Left kidney (tissue), 2 donors: ENCODE measurements around the gene BYSL. TPM values are rescaled to one million over a fixed set of nuclear protein-coding genes. Genes with fewer than 3 reads are reported as not detected.

Source experiments
- DNase-seq: peaks from one replicate; pipeline ENCODE4 v3.0.0-alpha.2; 2013
- polyA plus RNA-seq: library from polyadenylated mRNA; unstranded; fragments of 120-200 nt; gene quantifications from one replicate; pipeline ENCODE4 v1.2.1, GENCODE V29; 2013; ENCODE audit not compliant: insufficient read length

The BYSL gene
- polyA plus RNA-seq, 1 donor: 26.5 TPM

DNA sequence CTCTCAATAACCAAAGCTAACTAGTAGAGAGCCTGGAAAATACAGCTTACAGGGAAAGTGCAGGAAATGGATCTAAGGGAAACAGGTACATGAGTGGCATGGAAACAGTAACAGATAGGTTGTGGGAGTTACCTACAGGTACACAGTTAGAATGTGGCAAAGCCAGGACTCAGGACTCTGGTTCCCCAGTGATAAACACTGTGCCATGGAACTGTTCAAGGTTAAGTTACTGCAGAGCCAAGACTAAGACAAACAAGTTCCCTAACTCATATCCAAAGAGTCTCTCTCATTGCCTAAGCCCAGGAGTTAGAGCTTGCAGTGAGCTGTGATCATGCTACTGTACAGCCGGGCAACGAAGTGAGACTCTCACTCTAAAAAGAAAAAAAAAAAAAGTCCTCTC is 7.0 kb upstream of the BYSL start:
- DNase-seq: no peak

GRCh38 chr6:41914869-41915530 is 6.3 kb upstream of the BYSL start:
- no peak for DNase-seq

GRCh38 chr6:41917528-41917927 is 3.8 kb upstream of the BYSL start:
- DNase-seq: no peak

DNA sequence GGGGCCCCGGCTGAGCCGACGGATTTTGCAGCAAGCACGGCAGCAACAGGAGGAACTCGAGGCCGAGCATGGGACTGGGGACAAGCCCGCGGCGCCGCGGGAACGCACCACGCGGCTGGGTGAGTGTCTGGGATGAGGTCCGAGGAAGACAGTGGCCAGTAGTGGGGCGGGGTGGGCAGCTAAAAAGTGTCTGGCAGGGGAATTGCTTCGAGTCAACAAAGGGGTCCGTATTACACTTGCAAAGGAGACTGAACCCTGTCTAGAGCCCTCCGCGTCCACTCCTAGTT is 356 bp downstream of the BYSL start:
- no peak for DNase-seq

GRCh38 chr6:41922154-41922553 is 855 bp downstream of the BYSL start:
- DNase-seq: no peak

DNA sequence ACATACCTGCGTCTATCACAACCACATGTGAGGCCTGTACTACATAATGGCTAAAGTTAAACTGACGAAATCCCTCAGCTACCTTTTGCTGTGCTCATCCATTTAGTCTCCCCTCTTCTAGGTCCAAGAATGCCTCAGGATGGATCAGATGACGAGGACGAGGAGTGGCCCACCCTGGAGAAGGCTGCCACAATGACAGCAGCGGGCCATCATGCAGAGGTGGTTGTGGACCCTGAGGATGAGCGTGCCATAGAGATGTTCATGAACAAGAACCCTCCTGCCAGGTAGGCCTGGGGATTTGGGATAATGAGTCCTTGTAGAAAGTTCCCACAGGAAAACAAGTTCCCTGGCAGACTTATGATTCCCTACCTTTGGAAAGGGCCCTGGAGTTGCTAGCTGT is 6.0 kb downstream of the BYSL start:
- DNase-seq: no peak

DNA sequence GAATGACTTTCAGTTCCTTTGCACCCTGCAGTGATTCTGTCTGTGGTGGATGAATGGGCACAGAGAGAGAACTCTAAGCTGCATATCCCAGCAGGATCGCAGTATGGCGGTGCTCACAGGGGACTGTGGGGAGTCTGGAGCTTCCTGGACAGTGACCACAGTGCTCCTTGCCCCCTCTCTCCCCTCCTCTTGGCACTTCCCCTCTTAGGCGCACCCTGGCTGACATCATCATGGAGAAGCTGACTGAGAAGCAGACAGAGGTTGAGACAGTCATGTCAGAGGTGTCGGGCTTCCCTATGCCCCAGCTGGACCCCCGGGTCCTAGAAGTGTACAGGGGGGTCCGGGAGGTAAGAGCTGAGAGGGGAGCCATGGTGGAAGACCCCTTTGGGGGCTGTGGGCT is 8.6 kb downstream of the BYSL start:
- DNase-seq: no peak

DNA sequence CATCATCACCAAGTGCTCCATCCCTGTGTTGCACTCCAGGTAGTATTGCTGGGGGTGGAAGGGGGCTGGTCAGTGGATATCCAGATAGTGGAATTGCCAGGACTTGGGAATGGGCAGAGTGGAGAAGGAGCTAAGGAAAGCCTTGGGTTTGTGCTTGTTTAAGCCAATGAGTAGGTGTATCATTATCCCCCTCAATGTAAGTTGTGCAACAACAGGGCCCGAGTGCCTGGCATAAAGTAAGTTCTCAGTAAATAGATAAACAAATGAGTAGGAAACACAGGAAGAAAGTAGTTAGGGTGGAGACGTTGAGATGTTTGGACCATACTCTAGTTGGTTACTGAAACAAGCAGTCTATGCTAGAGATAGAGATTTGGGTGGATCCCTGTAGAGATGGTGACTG is 10.5 kb downstream of the BYSL start:
- no peak for DNase-seq

- no peak for DNase-seq
Measured at GRCh38 chr6:41932378-41932777, 11.1 kb downstream of the BYSL start.

- no peak for DNase-seq
Measured at GRCh38 chr6:41934278-41935192, 13.2 kb downstream of the BYSL start.

- DNase-seq: no peak
Measured at GRCh38 chr6:41935193-41935574, 13.9 kb downstream of the BYSL start.

DNA sequence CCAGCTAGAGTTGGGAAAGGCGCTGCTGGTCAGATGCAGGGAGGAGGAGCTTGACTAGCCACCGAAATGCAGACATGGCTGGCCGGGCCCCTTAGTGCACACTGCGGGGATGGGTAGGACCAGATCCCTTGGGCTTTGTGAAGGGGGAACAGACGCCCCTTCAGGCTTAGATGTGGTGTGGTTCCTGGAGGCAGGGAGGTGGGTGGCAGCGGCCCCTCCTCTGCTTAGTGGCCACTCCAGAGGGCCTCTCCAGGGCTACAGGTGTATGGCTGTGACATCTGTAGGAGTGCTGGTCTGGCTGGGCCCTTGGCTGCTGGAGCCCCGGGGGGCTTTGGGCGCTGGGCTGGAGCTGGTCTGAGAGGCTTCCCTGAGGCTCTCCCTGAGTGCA is 14.4 kb downstream of the BYSL start:
- DNase-seq: no peak

DNA sequence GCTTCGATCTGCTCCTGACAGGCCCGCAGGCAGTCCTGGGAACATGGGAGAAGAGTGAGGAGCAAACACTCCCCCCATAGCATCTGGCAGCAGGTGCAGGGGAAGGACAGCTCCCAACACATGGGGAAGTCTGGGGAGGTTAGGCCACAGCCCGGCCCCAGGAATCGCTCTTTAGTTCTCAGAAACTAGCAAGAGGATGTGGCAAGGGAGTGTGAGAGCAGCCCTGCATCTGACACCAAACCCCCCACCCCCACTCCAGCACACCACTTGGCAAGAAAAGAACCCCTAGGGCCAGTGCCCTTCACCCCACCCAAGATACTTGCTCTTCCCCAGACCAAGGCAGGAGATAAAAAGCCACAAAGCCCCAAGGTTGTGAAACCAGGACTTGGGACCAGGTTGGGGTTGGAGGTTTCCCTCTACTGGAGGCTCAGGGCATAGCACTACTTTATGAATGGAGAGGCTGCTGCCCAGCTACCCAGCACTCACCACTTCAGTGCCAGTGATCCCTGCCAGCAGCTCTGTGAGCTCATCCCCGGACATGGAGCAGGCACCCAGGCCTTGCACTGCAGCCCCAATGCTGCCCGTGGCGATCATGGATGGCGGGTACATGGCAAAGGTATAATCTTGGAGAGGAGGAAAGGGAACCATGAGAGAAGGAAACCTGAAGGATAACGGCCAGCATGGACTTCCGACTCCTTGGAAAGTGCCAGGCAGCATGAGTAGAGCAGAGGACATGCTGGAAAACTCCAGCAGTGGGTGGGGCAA is 15.0 kb downstream of the BYSL start:
- DNase-seq: peak; percentile 54

DNA sequence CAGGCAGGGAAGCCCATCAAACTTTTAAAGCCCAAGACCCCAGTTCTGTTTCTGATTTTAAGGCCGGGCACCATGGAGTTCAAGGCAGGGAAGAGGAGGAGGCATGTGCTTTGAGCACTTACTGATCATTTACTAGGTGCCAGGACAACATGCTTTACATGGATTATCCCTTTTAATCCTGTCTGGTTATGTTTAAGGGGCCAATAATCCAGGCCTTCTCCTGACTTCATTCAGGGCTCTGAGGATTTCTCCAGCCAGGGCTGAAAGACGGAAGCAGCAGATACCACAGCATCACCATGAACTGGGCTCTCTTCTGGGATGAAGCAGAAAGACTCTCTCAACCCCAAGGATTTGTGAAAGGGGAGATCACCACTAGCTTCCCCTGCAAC is 16.2 kb downstream of the BYSL start:
- no peak for DNase-seq

DNA sequence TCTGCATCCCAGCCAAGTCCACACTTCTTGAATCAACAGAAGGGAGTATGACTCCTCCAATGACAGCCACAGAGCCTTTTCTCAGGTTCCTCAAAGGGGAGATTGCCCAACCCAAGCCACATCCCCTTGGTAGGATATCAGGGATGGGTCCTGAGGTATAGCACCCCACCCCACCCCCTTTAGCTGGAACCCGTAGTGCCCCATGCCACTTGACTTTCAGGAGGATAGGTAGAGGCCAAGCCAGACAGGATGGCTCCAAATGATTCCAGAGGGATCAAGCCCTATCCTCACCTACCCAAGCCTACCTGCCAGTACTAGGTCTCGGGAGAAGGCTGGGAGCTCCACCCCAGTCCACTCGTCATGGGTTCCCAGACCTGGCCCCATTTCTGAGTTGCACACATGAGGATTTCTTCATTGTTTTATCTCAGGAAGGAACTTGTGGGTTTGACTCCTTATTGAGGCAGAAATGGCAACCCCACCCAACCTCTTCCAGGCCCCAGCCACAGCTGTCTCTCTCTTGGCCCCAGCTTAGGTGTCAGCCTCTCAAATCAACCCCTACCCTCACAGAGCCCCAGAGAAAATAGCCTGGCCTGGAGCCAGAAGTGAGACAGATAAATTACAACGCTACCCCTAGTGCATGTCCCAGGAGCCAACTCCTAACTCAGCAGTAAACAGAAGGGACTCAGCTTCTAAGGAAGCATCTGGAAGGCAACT is 16.7 kb downstream of the BYSL start:
- DNase-seq: no peak

GRCh38 chr6:41938590-41939175 is 17.4 kb downstream of the BYSL start:
- no peak for DNase-seq

DNA sequence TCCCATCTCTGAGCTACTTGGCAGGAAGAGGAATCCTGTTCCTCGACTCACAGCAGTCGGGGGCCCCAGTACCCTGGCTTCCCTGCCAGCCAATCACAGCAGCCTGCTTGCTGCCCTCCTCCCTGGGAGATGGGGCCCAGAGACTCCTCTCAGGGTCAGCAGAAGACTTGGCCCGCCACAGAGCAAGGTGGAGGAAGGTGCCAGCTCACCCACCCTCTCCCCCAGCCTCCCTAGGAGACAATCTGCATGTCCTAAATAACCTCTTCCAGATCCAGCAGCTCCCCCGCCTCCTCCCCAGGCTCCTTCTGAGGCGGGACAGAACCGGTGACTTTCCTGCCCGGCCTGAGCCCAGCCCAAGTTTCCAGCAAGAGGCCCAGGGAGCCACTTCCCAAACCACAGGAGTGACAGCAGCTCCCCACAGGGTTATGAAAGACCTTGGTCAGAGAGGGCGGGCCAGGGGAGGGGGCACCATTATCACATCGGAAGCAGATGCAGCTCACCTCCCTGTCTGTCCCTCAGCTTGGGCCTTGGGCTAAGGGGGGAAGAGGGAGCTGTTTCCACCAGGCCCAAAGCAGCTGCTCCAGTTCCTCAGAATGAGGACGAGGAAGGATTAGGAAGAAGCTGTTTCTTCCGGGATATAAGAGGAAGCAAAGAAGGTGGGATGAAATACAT is 18.0 kb downstream of the BYSL start:
- DNase-seq: no peak

GRCh38 chr6:41939848-41940758 is 18.8 kb downstream of the BYSL start:
- no peak for DNase-seq

GRCh38 chr6:41940759-41941279 is 19.5 kb downstream of the BYSL start:
- peak; percentile 33 for DNase-seq
